Karpas-422 (cell line): Measurements from ENCODE around the gene OR6V1. TPM values are rescaled to one million over a fixed set of nuclear protein-coding genes. Genes with fewer than 3 reads are reported as not detected.
A peak's percentile ranks its signal among the peaks of the same experiment; 100 is the strongest.

Experiments
- DNase-seq: peaks from one replicate; pipeline ENCODE4 v3.0.0-alpha.2; 2015
- H2AFZ ChIP-seq: fragments of 200-600 bp; sonication (generic); 2 replicates; pipeline ENCODE4 v1.6.1; 2014; ENCODE audit warnings: antibody characterized with exemption, low read length, mixed read lengths
- H3K27ac ChIP-seq: fragments of 200-600 bp; sonication (generic); 2 replicates; pipeline ENCODE4 v1.5.1; 2014; ENCODE audit warnings: mild to moderate bottlenecking, low read length, moderate library complexity
- H3K27me3 ChIP-seq: fragments of 200-600 bp; sonication (generic); 2 replicates; pipeline ENCODE4 v1.6.1; 2014; ENCODE audit warnings: low read length, mixed read lengths
- H3K36me3 ChIP-seq: fragments of 200-600 bp; sonication (generic); 2 replicates; pipeline ENCODE4 v1.6.1; 2014; ENCODE audit warnings: low read length, mixed read lengths; ENCODE audit not compliant: insufficient read depth
- H3K4me1 ChIP-seq: fragments of 200-600 bp; sonication (generic); 2 replicates; pipeline ENCODE4 v1.6.1; 2014; ENCODE audit warnings: mild to moderate bottlenecking, low read length, mixed read lengths
- H3K4me2 ChIP-seq: fragments of 200-600 bp; sonication (generic); 2 replicates; pipeline ENCODE4 v1.6.1; 2014; ENCODE audit warnings: low read length, low read depth, mild to moderate bottlenecking; ENCODE audit not compliant: poor library complexity, severe bottlenecking
- H3K4me3 ChIP-seq: fragments of 200-600 bp; sonication (generic); 2 replicates; pipeline ENCODE4 v1.5.1; 2014; ENCODE audit warnings: mild to moderate bottlenecking, antibody characterized with exemption, low read length, mixed read lengths
- H3K79me2 ChIP-seq: fragments of 200-600 bp; sonication (generic); 2 replicates; pipeline ENCODE4 v1.6.1; 2014; ENCODE audit warnings: mild to moderate bottlenecking, low read length, mixed read lengths
- H3K9ac ChIP-seq: fragments of 200-600 bp; sonication (generic); 2 replicates; pipeline ENCODE4 v1.6.0; 2014; ENCODE audit warnings: low read length
- H3K9me2 ChIP-seq: fragments of 200-600 bp; sonication (generic), shearing (Covaris generic); replicated peaks from 2 replicates; pipeline ENCODE4 v1.6.0; 2014; ENCODE audit warnings: mild to moderate bottlenecking, low read length, moderate library complexity; ENCODE audit not compliant: insufficient read depth
- H3K9me3 ChIP-seq: fragments of 300-700, 200-600 bp; sonication (generic); 2 replicates; pipeline ENCODE4 v1.6.1; 2014; ENCODE audit warnings: low read length, mixed read lengths
- H4K20me1 ChIP-seq: fragments of 200-600 bp; sonication (generic); 2 replicates; pipeline ENCODE4 v1.6.1; 2014; ENCODE audit warnings: mild to moderate bottlenecking, antibody characterized with exemption, low read length, low read depth; ENCODE audit not compliant: insufficient read depth
- total RNA-seq: library from RNA; depleted of rRNA; stranded (reverse); fragments of >200 nt; shearing (Covaris generic); gene quantifications from 2 replicates; pipeline ENCODE4 v1.2.3, GENCODE V29; 2014; ENCODE audit warnings: low replicate concordance

OR6V1 gene
- total RNA-seq, 1 experiment from 2014 or later, result not detected

GRCh38 chr7:143027032-143027431 lies 25.1 kb upstream of the OR6V1 start, which contains the start of gene OR9A2:
OR9A2 (minus strand) TSS chr7:143027132; CDS start chr7:143027132, 0 bp downstream.
- no peak for DNase-seq
- H3K4me2 ChIP-seq, result no peak within 1 kb of the TSS

GRCh38 chr7:143027683-143028082 lies 24.5 kb upstream of the OR6V1 start:
- no peaks in the 10 kb centered on the region for H3K27me3 ChIP-seq
- DNase-seq, result no peak
- H3K4me3 ChIP-seq, result no peak overlapping the region
- H3K36me3 ChIP-seq, result no peaks in the 10 kb centered on the region
- no peak overlapping the region for H2AFZ ChIP-seq
- H3K79me2 ChIP-seq, result no peaks in the 10 kb centered on the region
- H3K9me2 ChIP-seq, result no peaks in the 10 kb centered on the region
- H3K27ac ChIP-seq, result no peak overlapping the region
- H3K4me1 ChIP-seq, result no peaks in the 10 kb centered on the region
- no peaks in the 10 kb centered on the region for H4K20me1 ChIP-seq
- H3K9me3 ChIP-seq, result no peaks in the 10 kb centered on the region
- no peak overlapping the region for H3K4me2 ChIP-seq
- H3K9ac ChIP-seq, result no peak overlapping the region

More at GRCh38 chr7:143027032-143027431, 25.1 kb upstream of the OR6V1 start, which contains the start of gene OR9A2:
- no peak within 1 kb of the TSS; the same call in 1 of the 2 replicates for H2AFZ ChIP-seq
- no peak within 1 kb of the TSS for H3K4me3 ChIP-seq
- no peak within 1 kb of the TSS for H3K27ac ChIP-seq
- no peaks in the 10 kb centered on the region for H3K36me3 ChIP-seq
- H4K20me1 ChIP-seq, result no peaks in the 10 kb centered on the region
- H3K27me3 ChIP-seq, result no peaks in the 10 kb centered on the region
- no peaks in the 10 kb centered on the region for H3K9me2 ChIP-seq
- H3K9ac ChIP-seq, result no peak within 1 kb of the TSS
- H3K9me3 ChIP-seq, result no peaks in the 10 kb centered on the region
- no peaks in the 10 kb centered on the region for H3K79me2 ChIP-seq
- no peaks in the 10 kb centered on the region for H3K4me1 ChIP-seq

GRCh38 chr7:143038635-143039034 lies 13.5 kb upstream of the OR6V1 start:
- Histone ChIP-seq H3K4me3 (no peak overlapping the region), H3K9me3 (no peaks in the 10 kb centered on the region)

GRCh38 chr7:143040209-143040715 lies 11.9 kb upstream of the OR6V1 start:
- no peak for DNase-seq
- Histone ChIP-seq H3K79me2 (no peaks in the 10 kb centered on the region), H2AFZ (no peak overlapping the region), H3K27ac (no peak overlapping the region), H3K36me3 (no peaks in the 10 kb centered on the region), H4K20me1 (no peaks in the 10 kb centered on the region), H3K27me3 (no peaks in the 10 kb centered on the region), H3K9me3 (no peaks in the 10 kb centered on the region), H3K9ac (no peak overlapping the region), H3K9me2 (no peaks in the 10 kb centered on the region), H3K4me1 (no peaks in the 10 kb centered on the region), H3K4me3 (no peak overlapping the region), H3K4me2 (no peak overlapping the region)

More at GRCh38 chr7:143038635-143039034, 13.5 kb upstream of the OR6V1 start:
- Histone ChIP-seq H4K20me1 (no peaks in the 10 kb centered on the region), H3K27me3 (no peaks in the 10 kb centered on the region), H3K9ac (no peak overlapping the region), H3K79me2 (no peaks in the 10 kb centered on the region), H3K9me2 (no peaks in the 10 kb centered on the region), H3K4me2 (no peak overlapping the region), H3K4me1 (no peaks in the 10 kb centered on the region), H2AFZ (no peak overlapping the region), H3K27ac (no peak overlapping the region), H3K36me3 (no peaks in the 10 kb centered on the region)
- DNase-seq, result no peak

GRCh38 chr7:143041346-143041745 lies 10.8 kb upstream of the OR6V1 start:
- Histone ChIP-seq H3K4me1 (no peaks in the 10 kb centered on the region), H3K9ac (no peak overlapping the region), H3K4me2 (no peak overlapping the region)

GRCh38 chr7:143042159-143042789 lies 9.9 kb upstream of the OR6V1 start:
- Histone ChIP-seq H3K9me2 (no peaks in the 10 kb centered on the region), H3K4me1 (peaks cover 5% of the 10 kb centered on the region), H4K20me1 (no peaks in the 10 kb centered on the region), H3K9ac (no peak overlapping the region), H3K36me3 (no peaks in the 10 kb centered on the region), H3K79me2 (no peaks in the 10 kb centered on the region), H2AFZ (0 out of 2 replicates have a peak overlapping the region, but pooled peaks have one; percentile 23), H3K27me3 (no peaks in the 10 kb centered on the region), H3K4me3 (no peak overlapping the region), H3K9me3 (no peaks in the 10 kb centered on the region), H3K27ac (no peak overlapping the region), H3K4me2 (no peak overlapping the region)
- DNase-seq, result no peak

More at GRCh38 chr7:143041346-143041745, 10.8 kb upstream of the OR6V1 start:
- no peaks in the 10 kb centered on the region for H3K36me3 ChIP-seq
- H3K4me3 ChIP-seq, result no peak overlapping the region
- H4K20me1 ChIP-seq, result no peaks in the 10 kb centered on the region
- no peaks in the 10 kb centered on the region for H3K27me3 ChIP-seq
- no peak overlapping the region for H2AFZ ChIP-seq
- H3K79me2 ChIP-seq, result no peaks in the 10 kb centered on the region
- no peak overlapping the region for H3K27ac ChIP-seq
- no peak for DNase-seq
- no peaks in the 10 kb centered on the region for H3K9me2 ChIP-seq
- H3K9me3 ChIP-seq, result no peaks in the 10 kb centered on the region

GRCh38 chr7:143042790-143043271 lies 9.3 kb upstream of the OR6V1 start:
- H3K4me2 ChIP-seq, result no peak overlapping the region
- no peaks in the 10 kb centered on the region for H3K27me3 ChIP-seq
- no peaks in the 10 kb centered on the region for H3K79me2 ChIP-seq
- no peaks in the 10 kb centered on the region for H3K9me3 ChIP-seq
- no peak for DNase-seq
- no peak overlapping the region for H3K4me3 ChIP-seq
- H3K4me1 ChIP-seq, result peaks cover 10% of the 10 kb centered on the region
- no peak overlapping the region for H3K9ac ChIP-seq
- no peak overlapping the region for H3K27ac ChIP-seq
- H2AFZ ChIP-seq, result 0 out of 2 replicates have a peak overlapping the region, but pooled peaks have one; percentile 23
- H3K36me3 ChIP-seq, result no peaks in the 10 kb centered on the region
- H4K20me1 ChIP-seq, result no peaks in the 10 kb centered on the region
- no peaks in the 10 kb centered on the region for H3K9me2 ChIP-seq

GRCh38 chr7:143043391-143043790 lies 8.8 kb upstream of the OR6V1 start:
- no peaks in the 10 kb centered on the region for H4K20me1 ChIP-seq
- H3K4me2 ChIP-seq, result no peak overlapping the region
- no peak for DNase-seq
- peaks cover 10% of the 10 kb centered on the region for H3K4me1 ChIP-seq
- H3K9ac ChIP-seq, result no peak overlapping the region
- no peaks in the 10 kb centered on the region for H3K9me3 ChIP-seq
- no peaks in the 10 kb centered on the region for H3K27me3 ChIP-seq
- H3K4me3 ChIP-seq, result no peak overlapping the region
- H3K36me3 ChIP-seq, result no peaks in the 10 kb centered on the region
- H2AFZ ChIP-seq, result no peak overlapping the region
- H3K9me2 ChIP-seq, result no peaks in the 10 kb centered on the region
- H3K27ac ChIP-seq, result no peak overlapping the region
- H3K79me2 ChIP-seq, result no peaks in the 10 kb centered on the region
